HEK293T (cell line): ENCODE data around the gene TRAM2.

ENCODE experiments used
- BHLHE40 ChIP-seq: fragments of 450-650 bp; IDR thresholded peaks from 2 replicates; pipeline ENCODE4 v1.6.1; 2016; ENCODE audit warnings: mild to moderate bottlenecking, moderate library complexity, borderline replicate concordance
- FOXA1 ChIP-seq: fragments of 450-650 bp; IDR thresholded peaks from 2 replicates; pipeline ENCODE4 v1.6.1; 2016; ENCODE audit warnings: mild to moderate bottlenecking
- FOXM1 ChIP-seq: fragments of 450-650 bp; IDR thresholded peaks from 2 replicates; pipeline ENCODE4 v1.6.1; 2017; ENCODE audit warnings: mild to moderate bottlenecking, borderline replicate concordance
- NFRKB ChIP-seq: fragments of 450-650 bp; IDR thresholded peaks from 2 replicates; pipeline ENCODE4 v1.6.1; 2016; ENCODE audit warnings: mild to moderate bottlenecking, moderate library complexity
- TARDBP ChIP-seq: fragments of 450-650 bp; IDR thresholded peaks from 2 replicates; pipeline ENCODE4 v1.6.1; 2016

DNA sequence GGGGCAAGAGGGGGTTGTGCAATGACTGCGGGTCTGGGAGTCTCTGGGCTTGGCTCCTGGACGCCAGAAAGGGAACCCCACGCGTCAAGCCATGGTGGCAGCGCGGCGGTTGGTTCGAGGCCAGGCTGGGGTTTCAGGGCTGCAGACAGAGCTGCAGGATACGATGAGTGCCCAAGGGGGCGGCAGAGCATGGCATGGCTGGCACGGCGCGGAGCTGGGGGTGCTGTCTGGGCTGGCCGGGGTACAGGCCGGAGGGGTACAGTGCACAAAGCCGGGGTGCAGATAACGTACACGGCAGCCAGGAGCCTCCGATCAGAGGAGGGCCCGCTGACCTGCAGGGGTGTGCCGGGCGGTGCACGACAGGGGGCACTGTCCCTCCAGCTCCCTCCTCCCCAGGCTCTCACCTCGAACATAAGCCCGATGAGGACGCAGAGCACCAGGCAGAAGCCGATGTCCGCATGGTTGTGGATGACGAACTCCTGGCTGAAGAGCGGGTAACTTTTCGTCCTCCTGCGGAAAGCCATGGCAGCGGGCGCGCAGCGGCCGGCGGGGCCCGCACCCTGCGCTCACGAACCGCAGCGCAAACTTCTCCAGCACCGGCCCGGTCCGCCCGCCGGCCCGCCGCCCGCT, 353 bp downstream of the TRAM2 start:
- no peak for TF ChIP-seq FOXM1
- TF ChIP-seq BHLHE40, result no peak
- TF ChIP-seq TARDBP, result no peak
- no peak for TF ChIP-seq NFRKB
- no peak for TF ChIP-seq FOXA1
